AG10803 (cell line): ENCODE data around the gene ARHGAP30.

Experiments
- DNase-seq: peaks from one replicate; pipeline ENCODE4 v3.0.0; 2010; ENCODE audit warnings: low read depth
- H3K4me3 ChIP-seq: 2 replicates; pipeline ENCODE4 v1.5.1; 2011; ENCODE audit warnings: mild to moderate bottlenecking, low read length, control low read depth
- TF ChIP-seq, protein P1 (sequence below): conservative IDR thresholded peaks from 2 replicates; pipeline ENCODE4 v1.5.1; 2011; ENCODE audit warnings: mild to moderate bottlenecking, low read length, control low read depth, inconsistent platforms

ARHGAP30 gene

DNA sequence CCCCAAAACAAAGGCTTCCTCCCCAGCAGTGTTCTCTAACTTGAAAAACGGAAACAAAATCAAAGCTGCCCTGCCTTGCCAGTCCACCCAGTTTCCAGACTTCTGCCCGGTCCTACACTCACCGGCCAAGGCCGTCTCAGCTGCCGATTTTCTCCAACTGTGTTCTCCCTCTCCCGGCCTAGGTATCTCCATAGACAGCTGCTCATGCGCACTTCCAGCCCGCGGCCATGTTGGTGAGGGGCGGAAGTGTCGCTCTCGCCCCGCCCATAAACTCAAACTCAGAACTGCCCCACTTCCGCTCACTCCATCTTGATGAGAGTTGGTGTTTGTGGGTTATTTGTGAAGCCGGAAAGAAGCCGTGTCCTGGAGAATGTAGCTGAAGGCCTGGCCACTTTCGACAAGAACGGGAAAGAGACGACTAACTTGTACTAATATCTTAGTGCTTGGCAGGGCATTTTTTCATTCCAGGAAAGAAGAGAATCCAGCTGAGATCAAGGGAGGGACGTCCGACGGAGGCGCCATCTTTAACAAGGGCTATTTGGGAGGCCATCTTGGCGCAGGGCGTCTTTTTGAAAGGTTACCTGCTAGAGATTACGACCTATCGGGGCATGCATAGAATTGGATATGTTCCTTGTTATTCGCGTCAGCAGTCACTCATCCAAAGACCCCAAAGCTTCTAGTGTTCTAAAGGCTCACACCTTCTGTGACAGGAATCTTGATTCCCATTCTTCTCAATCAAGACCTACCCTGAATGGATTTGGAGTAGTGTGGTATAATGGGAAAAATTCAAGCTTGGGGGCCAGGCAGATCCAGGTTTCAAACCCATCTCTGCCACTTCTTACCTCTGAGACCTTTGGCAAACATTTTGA, 23.7 kb downstream of the ARHGAP30 start, which contains the start of gene USF1:
Gene USF1, minus strand, starts transcription at position 242 of the 869 bp plus-strand sequence. CDS start 2,702 bp downstream, outside the sequence.
- TF ChIP-seq, protein P1, sequence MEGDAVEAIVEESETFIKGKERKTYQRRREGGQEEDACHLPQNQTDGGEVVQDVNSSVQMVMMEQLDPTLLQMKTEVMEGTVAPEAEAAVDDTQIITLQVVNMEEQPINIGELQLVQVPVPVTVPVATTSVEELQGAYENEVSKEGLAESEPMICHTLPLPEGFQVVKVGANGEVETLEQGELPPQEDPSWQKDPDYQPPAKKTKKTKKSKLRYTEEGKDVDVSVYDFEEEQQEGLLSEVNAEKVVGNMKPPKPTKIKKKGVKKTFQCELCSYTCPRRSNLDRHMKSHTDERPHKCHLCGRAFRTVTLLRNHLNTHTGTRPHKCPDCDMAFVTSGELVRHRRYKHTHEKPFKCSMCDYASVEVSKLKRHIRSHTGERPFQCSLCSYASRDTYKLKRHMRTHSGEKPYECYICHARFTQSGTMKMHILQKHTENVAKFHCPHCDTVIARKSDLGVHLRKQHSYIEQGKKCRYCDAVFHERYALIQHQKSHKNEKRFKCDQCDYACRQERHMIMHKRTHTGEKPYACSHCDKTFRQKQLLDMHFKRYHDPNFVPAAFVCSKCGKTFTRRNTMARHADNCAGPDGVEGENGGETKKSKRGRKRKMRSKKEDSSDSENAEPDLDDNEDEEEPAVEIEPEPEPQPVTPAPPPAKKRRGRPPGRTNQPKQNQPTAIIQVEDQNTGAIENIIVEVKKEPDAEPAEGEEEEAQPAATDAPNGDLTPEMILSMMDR: no peak
- peak; percentile 94 for DNase-seq
- H3K4me3 ChIP-seq: peak within 1 kb of the TSS; percentile 96

DNA sequence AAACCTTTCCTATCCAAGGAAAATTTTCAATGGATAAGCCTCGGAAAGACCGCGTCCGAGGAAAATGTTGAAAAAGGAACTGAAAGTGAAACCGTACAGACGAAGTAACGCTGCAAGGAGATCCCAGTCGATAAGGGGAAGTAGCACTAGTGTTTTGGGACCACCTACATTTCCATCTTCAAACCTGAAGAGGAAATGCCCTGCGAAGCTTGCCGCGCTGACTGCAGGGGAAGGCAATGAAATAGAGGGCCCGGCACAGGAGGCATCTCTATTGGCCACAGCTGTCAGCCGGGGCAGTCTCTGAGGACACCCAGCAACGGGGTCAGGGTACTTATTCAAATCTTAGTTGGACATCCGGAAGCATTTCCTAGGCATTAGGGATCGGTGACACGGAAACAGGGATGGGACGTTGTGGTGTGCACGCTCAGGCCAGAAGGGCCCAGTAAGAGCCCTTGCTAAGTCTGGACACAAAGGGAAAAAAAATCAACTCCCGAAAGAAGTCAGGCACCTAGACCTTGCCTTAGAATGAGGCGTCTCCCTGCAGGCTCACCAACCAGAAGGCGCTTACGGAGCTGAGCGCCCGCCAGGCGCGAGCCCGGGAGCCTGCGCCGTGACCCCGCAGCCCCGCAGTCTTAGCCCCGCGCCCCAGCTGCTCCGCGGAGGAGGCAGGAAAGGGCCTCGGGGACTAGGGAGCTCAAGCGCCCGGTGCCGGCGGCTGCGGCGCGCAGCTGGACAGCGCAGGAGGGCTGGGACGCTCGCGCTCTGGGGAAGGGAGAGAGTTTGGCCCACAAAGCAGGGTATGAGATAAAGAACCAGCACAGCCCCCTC, 24.6 kb downstream of the ARHGAP30 start:
- peak overlapping the region; percentile 96 for H3K4me3 ChIP-seq
- TF ChIP-seq, protein P1: no peak
- DNase-seq: peak; percentile 54

DNA sequence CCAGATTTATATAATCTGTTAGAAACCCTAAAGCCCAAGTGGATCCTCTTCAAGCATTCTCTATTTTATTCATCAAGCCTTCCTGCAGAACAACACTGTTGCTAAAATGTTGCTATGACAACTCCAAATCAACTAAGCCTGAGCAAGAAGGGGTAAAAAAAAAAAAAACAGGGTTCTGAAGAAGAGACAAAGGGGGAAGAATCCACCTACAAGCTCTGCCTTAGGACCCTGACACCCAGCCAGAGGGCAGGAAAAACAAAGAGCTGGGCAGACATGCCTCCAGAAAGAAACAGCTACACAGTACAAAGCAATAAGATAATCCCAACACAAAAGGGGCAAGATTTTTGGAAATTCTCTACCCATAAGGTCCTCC, 25.2 kb downstream of the ARHGAP30 start:
- H3K4me3 ChIP-seq: peak overlapping the region; percentile 96
- DNase-seq: peak; percentile 34
- TF ChIP-seq, protein P1: no peak

DNA sequence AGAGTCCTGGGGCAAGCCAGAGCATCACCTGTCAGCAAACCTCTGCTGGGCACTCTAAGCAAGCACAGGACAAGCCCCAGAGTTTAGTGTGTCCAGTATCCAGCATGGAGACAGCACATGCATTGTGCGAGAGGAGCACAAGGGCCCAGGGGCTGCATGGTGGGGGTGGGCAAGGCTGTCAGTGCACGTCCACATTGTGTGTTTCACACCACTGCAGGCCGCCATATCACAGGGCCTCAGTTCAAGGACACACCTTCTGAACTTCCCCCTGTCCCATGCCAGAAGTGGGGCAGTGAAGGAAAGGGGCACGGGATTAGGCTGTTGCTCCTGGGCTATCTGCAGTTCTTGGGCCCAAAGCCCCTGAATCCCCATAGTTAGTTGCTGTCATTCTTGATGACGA, 30.1 kb downstream of the ARHGAP30 start:
- no peak for DNase-seq
- TF ChIP-seq, protein P1: no peak
- H3K4me3 ChIP-seq: no peak overlapping the region

DNA sequence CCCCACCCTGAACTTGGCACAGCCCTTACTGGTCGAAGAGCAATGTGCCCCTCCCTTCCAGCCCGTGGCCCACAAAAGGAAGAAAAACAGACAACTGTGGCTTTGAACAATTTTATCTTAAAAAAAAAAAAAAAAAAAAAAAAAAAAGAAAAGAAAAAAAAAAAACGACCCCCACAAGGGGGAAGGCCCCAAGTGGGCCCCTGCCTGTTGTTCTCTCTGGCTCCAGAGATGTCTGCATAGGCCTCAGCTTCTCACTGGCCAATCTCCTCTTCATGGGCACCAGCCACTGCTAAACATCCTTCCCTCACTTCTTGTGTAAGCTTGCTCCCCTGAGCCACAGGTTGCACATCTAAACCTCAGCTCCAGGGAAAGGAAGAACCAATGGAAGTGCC, 30.5 kb downstream of the ARHGAP30 start:
- peak overlapping the region; percentile 58 for H3K4me3 ChIP-seq
- DNase-seq: no peak
- TF ChIP-seq, protein P1: no peak

DNA sequence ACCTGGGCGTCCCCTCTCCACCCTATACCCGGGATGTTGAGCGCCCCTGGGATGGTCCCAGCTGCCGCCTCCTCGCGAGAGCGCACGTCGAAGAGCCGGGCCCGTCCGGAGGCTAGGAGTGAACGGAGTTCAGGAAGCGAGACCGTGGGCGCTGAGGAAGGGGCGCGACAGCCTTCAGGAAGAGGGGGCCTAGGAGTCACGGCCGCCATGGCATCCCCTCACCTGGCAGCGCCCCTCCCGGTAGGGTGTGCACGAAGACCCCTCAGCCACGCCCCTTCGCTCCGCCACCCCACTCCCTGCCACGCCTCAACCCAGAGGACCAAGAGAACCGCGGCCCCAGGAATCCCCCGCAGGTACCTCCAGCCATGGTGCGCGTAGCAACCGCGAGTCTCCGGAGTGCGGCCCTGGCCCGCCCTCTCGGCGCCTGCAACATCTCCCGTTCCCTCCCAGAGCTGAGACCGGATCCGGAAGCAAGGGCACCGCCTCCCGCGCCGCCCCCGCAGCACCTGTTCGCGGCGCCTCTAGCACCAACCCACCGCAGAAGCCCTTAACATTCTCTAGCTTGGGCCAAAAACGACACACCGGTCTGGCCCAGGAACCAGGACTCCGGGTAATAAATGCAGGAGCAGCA, 31.1 kb downstream of the ARHGAP30 start, which contains the start of gene TSTD1:
Gene TSTD1, minus strand, starts transcription at position 442 of the 631 bp plus-strand sequence. Its CDS starts 75 bp downstream, at position 367.
- TF ChIP-seq, protein P1: no peak
- peak within 1 kb of the TSS; percentile 58 for H3K4me3 ChIP-seq
- DNase-seq: no peak
